GM19395 (cell line): Measurements from ENCODE around the gene KANSL1.

Experiments used
- ATAC-seq: cut with Tn5 transposase; IDR thresholded peaks from one replicate; pipeline ENCODE4 v1.9.1; 2021; ENCODE audit warnings: mild to moderate bottlenecking, moderate library complexity; ENCODE audit not compliant: unreplicated experiment

Gene KANSL1

DNA sequence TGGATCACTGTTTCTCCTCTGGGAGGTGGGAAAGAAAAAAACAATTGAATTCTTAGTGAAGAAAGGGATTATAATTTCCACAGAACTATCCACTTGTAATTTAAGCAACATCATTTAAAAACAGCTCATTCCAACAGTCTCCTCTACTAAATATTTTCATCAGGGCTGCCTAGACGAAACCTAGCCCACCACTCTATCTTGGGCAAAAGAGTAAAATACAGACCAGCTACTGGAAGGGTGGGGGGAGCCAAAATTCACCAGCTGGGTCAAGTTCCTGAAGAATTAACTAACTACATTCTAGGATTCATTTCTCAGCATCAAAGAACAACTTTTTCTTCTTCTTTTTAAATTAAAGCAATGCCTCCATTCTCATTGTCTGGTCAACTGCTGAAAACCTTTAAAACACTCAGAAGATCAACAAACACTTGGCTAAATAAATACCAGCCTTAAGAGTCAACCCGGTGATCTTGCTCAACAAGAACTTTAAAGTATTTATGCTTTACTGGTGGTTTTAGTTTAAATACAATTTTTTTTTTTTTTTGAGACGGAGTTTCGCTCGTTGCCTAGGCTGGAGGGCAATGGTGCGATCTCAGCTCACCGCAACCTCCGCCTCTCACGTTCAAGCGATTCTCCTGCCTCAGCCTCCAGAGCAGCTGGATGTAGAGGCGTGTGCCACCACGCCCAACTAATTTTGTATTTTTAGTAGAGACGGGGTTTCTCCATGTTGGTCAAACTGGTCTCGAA, 25.2 kb downstream of the KANSL1 start:
- no peak for ATAC-seq

GRCh38 chr17:46167267-46167666, 26.0 kb downstream of the KANSL1 start:
- ATAC-seq = no peak

DNA sequence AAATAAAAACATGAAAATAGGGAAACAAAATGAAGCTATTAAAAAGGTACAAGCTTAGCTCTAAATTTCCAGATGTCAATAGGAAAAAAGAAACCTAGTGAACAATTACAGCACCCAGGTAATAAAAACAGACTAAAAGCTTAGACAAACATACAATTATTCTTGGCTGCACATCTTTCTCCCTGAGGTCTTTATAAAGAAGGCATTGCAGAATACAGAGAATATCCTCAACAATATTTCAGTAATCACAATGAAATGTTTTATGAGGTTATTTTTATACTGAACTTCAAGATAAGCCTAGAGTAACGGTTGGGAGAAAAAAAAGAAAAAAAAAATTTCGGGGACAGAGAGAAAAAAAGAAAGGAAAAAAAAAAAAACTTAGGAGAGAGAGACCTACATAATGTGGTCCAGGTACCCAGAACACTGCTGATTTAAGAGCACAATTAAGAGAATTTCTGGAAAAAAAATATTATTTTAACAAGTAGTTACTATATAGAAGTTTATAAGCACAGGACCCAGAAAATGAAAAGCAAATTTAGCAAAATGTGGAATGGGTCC, 26.5 kb downstream of the KANSL1 start:
- no peak for ATAC-seq

DNA sequence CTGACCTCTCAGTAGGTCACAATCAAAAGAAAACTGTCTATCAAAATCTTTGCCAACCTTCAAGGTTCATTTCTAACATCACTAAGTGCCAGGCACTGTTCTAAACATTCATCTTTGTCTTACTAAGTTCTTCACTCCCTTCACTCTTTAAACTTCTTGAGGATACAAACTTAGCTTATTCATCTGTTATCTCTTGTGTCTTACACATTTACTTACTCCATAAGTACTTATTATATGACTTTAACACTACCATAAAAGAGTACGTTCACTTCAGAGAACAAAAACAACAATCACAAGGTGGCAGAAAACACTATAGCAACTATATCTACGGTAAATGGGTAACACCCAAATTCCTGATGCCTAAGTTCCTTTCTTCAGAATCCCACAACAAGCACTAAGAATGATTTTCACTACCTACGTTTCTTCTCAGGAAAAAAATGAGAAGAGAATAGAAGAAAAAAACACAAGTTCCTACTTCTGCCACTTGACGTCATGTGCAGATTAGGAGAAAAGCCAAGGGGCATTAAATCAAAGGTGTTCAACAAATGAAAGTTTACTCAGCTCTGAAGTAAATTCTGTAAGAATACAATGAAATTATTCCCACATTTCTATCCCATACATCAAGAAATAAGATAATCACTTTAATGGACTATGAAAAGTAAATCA, 29.2 kb downstream of the KANSL1 start:
- no peak for ATAC-seq

DNA sequence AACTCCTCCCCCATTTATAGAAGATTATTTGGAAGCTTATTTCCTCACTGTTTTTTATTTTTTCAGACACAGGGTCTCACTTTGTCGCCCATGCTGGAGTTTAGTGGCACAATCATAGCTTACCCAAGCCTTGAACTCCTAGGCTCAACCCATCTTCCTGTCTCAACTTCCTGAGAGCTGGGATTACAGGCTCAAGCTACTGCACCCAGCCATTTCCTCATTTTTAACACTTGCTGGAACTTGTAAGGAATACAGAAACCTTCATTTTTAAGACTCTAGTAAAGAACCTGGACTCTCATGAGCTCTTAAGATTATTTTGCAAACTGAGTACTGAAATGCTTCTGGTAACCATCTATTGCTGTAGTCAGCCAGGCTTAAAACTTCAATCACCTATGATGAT, 29.9 kb downstream of the KANSL1 start:
- no peak for ATAC-seq

DNA sequence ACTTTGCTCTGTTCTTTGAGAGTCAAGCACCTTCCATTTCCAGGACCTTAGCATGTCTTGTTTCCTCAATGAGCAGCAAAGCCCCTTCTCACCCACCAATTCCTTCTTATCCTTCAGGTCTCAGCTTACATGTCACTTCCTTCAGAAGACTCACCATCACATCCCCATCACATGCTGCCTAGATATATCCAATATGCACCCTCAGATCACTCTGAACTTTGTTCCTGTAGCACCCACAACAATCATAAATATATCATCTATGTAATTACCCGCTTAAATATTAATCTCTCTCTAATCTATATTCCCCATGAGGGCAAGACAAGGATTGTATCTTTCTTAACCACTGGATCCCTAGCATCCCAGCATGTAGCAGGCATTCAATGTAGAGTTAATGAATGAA, 30.4 kb downstream of the KANSL1 start:
- no peak for ATAC-seq

DNA sequence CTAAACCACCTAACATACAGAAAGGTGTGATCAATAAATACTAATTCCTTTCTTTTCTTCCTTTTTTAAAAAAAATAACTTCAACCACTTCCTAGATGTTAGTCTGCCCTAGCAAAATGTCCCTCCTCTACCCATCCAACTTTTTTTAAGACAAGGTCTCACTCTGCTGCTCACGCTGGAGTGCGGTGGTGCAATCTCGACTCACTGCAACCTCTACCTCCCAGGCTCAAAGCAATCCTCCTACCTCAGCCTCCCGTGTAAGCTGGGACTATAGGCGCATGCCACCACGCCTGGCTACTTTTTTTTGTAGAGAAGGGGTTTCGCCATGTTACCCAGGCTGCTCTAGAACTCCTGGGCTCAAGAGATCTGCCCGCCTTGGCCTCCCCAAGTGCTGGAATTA, 33.1 kb downstream of the KANSL1 start:
- ATAC-seq = no peak

DNA sequence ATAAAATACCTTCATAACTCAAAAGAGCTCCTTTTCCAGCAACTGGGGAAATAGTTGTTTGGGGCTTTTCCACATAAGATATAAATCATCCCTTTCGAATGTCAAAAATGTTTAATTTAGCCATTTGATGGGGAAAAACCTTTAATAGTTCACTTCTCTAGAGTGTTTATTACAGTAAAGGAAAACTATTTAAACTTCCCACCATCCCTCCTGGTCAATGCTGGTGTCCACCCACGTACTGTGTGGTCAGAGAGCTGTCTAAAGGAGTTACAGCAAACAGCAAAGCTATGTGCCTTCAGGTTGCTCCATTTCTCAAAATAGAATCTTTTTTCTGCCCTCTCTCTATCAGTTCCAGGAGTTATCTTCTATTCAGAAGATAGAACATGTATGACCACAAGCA, 33.5 kb downstream of the KANSL1 start:
- no peak for ATAC-seq

- no peak for ATAC-seq
Observed at GRCh38 chr17:46158323-46159296, 34.6 kb downstream of the KANSL1 start.

DNA sequence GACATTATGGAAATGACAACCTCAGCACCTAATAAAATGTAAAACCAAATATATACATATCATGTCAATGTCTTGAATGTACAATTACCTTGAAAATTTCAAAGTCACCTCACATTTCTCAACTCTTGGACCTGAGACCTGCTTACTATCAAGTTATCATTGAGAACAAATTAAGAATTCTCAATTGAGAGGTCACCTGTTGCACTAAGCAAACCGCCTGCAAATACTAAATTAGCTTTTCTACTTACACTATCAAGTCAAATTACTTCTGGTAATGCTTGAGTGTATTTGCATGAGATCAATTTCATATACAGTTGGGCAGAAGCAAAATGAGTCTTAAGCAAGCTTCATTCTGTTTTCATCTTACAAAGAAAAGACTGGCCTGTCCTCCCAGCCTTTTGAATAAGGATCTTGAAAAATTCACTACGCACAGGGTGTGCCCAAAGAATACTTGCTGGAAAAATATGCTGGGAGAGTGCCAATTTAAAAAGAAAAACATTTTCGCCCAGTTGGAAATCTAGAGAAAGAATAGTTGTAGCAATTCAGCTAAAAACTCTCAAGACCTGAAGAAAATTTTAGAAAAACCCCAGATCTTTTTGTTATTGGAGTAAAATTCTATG, 35.7 kb downstream of the KANSL1 start:
- no peak for ATAC-seq

- no peak for ATAC-seq
Observed at GRCh38 chr17:46154151-46154816, 38.9 kb downstream of the KANSL1 start.

DNA sequence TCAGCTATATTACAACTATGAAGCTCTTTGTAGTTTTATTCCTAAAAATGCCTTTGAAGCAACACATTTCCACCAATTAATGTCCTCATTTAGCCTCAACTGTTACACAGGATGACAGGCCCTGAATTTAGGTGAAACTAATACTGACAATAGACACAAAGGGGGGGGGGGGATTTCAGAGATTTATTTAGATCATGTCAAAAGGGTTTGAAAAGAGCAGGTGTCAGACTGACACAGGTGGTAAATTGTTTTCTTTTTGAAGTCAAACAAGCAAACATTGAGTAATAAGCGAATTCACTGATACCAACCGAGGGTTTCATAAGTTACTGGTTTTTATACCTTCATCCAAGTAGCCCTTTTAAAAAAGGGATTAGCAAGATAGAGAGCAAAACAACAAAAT, 40.8 kb downstream of the KANSL1 start:
- ATAC-seq = no peak

GRCh38 chr17:46151762-46152161, 41.5 kb downstream of the KANSL1 start:
- no peak for ATAC-seq

DNA sequence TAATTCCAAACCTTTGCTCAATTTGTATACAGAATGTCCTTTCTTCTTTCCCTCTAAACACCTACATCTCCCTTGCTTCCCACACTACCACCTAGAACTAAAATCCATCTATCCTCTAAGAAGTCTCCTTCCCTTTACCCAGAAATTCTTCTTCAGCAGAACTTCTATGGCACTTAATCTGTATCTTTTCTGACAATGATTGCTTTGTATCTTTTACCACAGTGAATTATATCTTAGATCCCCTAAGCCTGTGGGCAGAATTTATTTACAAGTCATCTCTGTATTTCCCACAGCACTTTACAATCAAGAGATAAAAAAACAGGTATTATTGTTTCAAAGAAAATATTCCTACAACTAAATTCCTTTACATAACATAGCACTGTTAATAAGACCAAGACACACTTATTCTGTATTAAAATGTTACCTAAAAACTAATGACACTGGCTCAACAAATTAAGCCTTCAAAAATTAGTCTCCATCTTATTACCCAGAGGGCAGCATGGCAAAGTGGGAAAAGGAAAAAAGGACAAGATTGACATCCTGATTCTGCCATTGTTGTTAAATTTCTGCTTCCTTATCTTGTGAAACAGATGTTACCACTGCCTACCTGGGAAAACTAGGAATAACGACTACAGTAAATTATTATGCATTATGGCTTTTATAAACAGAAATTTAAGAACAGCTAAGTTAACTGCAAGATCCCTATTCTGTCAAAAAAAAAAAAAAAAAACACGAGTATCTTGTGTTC, 42.8 kb downstream of the KANSL1 start:
- no peak for ATAC-seq

DNA sequence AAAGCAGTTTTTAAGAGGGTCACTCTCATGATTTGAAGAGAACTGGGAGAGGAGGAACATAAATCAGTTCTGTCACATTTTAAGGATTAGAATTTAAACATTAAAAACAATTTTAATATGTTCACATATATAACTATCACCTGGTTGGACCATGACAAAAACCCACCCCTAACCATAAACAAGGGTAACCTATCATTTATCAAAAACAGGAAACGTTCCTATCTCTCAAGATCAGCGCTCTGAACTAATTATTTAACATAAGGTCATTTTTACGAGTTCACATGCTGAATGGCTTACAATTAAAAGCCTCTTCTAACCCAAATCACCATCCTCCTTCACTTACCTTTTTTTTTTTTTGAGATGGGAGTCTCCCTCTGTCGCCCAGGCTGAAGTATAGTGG, 45.0 kb downstream of the KANSL1 start:
- ATAC-seq = no peak

DNA sequence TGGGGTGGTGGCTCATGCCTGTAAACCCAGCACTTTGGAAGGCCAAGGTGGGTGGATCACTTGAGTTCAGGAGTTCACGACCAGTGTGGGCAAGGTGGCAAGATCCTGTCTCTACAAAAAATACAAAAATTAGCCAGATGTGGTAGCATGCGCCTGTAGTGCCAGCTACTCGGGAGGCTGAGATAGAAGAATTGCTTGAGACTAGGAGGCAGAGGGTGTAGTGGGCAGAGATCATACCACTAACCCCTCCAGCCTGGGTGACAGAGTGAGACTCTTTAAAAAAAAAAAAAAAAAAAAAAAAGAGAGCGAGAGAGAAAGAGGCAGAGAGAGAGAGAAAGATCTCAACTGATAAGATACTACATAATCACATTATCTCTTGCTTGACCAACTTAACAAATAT, 45.9 kb downstream of the KANSL1 start:
- ATAC-seq = no peak

- no peak for ATAC-seq
Observed at GRCh38 chr17:46144246-46144645, 49.0 kb downstream of the KANSL1 start.

DNA sequence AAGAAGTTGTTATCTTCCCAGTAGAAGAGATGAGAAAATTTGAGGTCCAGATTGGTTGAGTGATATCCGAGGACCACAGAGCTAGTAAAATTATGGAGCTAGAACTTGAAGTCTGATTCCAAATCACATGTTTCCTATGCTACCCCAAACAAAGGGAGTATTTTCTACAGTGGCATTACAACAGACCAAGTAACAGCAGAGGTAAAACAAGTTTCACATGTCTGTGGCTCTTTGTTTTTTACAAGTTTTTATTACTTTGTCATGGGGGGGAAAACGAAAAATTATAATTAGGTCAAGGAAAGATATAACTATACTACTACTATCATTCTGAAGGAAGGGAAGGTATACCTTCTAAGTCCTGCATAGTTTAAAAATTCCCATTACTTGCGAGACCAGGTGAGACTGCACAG, 49.4 kb downstream of the KANSL1 start:
- ATAC-seq = no peak

- no peak for ATAC-seq
Observed at GRCh38 chr17:46141645-46142044, 51.6 kb downstream of the KANSL1 start.
